NT2/D1 (cell line): ENCODE measurements around the gene SDK1.

ENCODE experiments used
- DNase-seq: peaks from one replicate; pipeline ENCODE4 v3.0.0-alpha.2; 2011; ENCODE audit warnings: low read depth, low spot score
- H3K27me3 ChIP-seq: 2 replicates; pipeline ENCODE4 v1.6.0; 2011; ENCODE audit warnings: mild to moderate bottlenecking; ENCODE audit not compliant: insufficient read length, insufficient read depth
- H3K36me3 ChIP-seq: 2 replicates; pipeline ENCODE4 v1.6.1; 2011; ENCODE audit warnings: mild to moderate bottlenecking, low read length, mixed read lengths; ENCODE audit not compliant: insufficient read depth, insufficient read length
- H3K4me1 ChIP-seq: 2 replicates; pipeline ENCODE4 v1.5.1; 2011; ENCODE audit not compliant: insufficient read depth, insufficient read length
- H3K4me3 ChIP-seq: 2 replicates; pipeline ENCODE4 v1.5.1; 2011; ENCODE audit warnings: low read depth; ENCODE audit not compliant: insufficient read length
- H3K9ac ChIP-seq: 2 replicates; pipeline ENCODE4 v1.6.0; 2011; ENCODE audit warnings: low read depth; ENCODE audit not compliant: insufficient read length
- H3K9me3 ChIP-seq: 2 replicates; pipeline ENCODE4 v1.5.1; 2011; ENCODE audit warnings: mild to moderate bottlenecking, low read length; ENCODE audit not compliant: insufficient read depth
- SUZ12 ChIP-seq: IDR thresholded peaks from 2 replicates; pipeline ENCODE4 v1.6.1; 2011; ENCODE audit not compliant: insufficient read length, insufficient read depth; ENCODE audit errors: extremely low read depth
- YY1 ChIP-seq: IDR thresholded peaks from 2 replicates; pipeline ENCODE4 v1.6.1; 2011; ENCODE audit not compliant: insufficient read length, insufficient read depth
- ZNF274 ChIP-seq: IDR thresholded peaks from 2 replicates; pipeline ENCODE4 v1.6.1; 2011; ENCODE audit warnings: mild to moderate bottlenecking, low read depth, low read length

SDK1 gene

DNA sequence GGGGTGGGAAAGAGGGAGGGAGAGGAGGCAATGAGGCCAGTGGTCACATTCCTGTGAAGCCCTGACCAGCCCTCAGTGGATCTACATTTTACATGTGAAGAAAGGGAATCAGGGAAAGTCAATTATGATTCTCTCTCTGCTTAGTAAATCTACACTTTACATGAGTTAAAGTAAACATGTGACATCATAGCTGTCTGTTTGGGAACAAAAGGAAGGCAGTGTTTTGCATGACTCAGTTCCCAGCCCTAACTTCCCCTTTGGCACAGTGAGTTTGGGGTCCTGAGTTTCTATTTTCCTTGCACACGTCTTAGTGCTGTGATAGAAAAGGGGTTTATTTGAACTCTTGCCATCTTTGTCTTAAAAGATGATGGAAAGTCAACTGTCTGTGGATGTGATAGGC lies 615.1 kb downstream of the SDK1 start:
- Histone ChIP-seq H3K36me3 (no peaks in the 10 kb centered on the region), H3K9ac (no peak overlapping the region), H3K4me1 (no peaks in the 10 kb centered on the region), H3K9me3 (peaks cover 6% of the 10 kb centered on the region; the same call in 1 of the 2 replicates), H3K4me3 (no peak overlapping the region), H3K27me3 (no peaks in the 10 kb centered on the region)
- no peak for TF ChIP-seq YY1
- TF ChIP-seq SUZ12: no peak
- no peak for TF ChIP-seq ZNF274
- peak; percentile 15 for DNase-seq

DNA sequence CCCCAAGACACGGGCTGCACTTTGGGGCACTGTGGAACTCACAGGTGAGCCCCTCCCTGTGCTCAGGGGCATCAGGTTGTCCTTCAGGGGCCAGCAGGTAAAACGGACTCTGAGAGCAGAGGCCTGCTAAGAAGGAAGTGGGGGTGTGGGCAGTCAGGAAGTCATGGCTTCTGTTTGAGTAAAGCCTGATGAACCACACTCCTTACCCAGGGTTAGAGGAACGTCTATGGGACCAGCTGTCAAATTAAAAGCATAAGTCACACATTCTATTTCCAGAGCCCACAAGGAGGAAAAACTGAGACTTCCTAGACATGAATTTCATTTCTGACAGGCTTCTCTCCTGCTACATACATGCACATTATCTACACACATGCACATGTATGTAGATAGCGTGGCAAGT lies 616.4 kb downstream of the SDK1 start:
- Histone ChIP-seq H3K4me1 (no peaks in the 10 kb centered on the region), H3K9ac (no peak overlapping the region), H3K4me3 (no peak overlapping the region), H3K36me3 (no peaks in the 10 kb centered on the region), H3K9me3 (no peaks in the 10 kb centered on the region), H3K27me3 (no peaks in the 10 kb centered on the region)
- TF ChIP-seq SUZ12 (no peak), ZNF274 (no peak), YY1 (no peak)
- no peak for DNase-seq

DNA sequence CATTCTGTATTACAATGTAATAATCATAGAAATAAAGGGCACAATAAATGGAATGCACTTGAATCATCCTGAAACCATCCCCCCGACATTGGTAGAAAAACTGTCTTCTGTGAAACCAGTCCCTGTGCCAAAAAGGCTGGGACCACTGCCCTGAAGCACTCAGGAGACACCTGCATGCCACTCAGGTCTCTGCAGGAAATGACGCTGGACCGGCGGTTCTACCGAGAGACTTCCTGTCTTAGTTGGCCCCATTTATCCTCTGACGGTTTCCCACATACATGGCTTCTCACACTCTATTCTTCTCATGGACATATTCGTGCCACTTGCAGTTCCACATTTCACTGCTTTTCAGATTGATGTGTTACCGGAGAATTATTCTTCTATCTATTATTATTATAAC lies 617.5 kb downstream of the SDK1 start:
- Histone ChIP-seq H3K4me1 (no peaks in the 10 kb centered on the region), H3K4me3 (no peak overlapping the region), H3K27me3 (no peaks in the 10 kb centered on the region), H3K9ac (no peak overlapping the region), H3K36me3 (no peaks in the 10 kb centered on the region), H3K9me3 (no peaks in the 10 kb centered on the region)
- no peak for TF ChIP-seq ZNF274
- TF ChIP-seq SUZ12: no peak
- no peak for TF ChIP-seq YY1
- DNase-seq: no peak

DNA sequence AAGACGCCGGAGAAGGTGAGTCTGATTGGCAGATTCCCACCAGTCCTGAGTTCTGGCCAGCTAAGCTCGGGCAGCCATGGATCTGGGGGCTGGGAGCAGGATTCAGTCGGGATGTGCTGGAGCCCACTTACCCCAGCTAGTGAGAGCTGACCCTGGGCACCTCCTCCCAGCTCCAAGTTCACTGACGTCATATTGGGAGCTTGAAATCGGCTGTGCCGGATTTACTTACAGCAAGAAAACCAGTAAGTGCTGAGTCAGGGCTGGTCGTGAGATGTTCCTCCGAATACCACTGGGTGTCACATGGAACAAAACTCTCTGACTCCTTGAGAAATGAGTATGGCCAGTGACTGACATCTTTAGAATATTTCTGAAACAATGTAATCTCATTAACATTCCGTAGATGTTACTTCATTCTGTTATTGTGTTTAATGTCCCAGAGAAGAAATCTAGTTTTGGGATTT lies 621.2 kb downstream of the SDK1 start:
- H3K4me1 ChIP-seq: peaks cover 5% of the 10 kb centered on the region
- DNase-seq: peak; percentile 73
- H3K9ac ChIP-seq: no peak overlapping the region
- H3K9me3 ChIP-seq: no peaks in the 10 kb centered on the region
- H3K36me3 ChIP-seq: no peaks in the 10 kb centered on the region
- TF ChIP-seq ZNF274 (no peak), SUZ12 (no peak), YY1 (no peak)
- no peaks in the 10 kb centered on the region for H3K27me3 ChIP-seq
- H3K4me3 ChIP-seq: no peak overlapping the region

DNA sequence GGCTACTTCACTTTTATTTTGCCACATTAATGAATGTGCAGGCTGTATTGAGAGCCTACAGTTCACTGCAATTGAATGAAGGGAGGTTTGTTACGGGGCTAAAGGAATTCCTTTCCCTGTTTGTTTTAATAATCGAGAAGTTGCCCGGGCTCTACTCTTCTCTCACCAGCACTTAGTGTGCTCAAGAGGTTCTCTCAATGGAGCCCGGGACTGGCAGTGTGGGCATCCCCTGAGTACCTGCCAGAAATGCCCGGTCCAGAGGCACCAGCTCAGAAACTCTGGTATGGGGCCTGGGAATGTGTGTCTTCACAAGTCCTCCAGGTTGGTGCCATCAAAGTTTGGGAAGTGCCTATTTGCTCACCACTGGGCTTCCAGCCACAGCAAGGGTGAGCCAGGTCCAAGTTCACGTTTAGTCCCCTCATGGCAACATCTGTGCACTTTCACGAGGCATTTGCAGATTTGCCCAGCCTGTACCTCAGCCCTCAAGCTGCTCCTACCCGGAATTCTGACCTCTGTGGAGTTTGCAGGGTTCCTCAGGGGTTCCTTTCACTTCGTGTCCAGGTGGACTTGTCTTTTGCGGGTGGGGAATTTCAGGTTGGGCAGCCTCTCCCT lies 622.4 kb downstream of the SDK1 start:
- DNase-seq: no peak
- no peak for TF ChIP-seq YY1
- no peak for TF ChIP-seq SUZ12
- TF ChIP-seq ZNF274: no peak
- no peaks in the 10 kb centered on the region for H3K9me3 ChIP-seq

DNA sequence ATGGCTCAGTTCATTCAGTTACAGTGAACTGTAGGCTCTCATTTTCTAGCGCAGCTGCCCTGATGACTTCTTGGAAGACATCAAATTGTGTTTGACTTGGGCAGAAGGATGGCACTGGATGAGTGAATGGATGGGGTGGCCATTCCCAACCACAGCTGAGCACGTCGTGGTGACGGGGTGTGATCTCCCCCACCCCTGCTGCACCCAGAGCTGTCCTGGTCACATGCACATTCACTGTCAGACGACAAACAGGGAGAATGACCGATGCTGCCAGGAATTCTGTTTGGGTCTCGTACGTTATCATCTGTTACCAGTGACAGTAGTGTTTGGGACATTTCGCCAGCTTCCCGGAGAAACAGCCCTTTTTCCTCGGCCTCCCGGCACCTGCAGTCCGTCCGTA lies 623.2 kb downstream of the SDK1 start:
- Histone ChIP-seq H3K36me3 (no peaks in the 10 kb centered on the region), H3K27me3 (no peaks in the 10 kb centered on the region), H3K4me3 (no peak overlapping the region), H3K4me1 (peaks cover 9% of the 10 kb centered on the region), H3K9me3 (no peaks in the 10 kb centered on the region), H3K9ac (no peak overlapping the region)
- no peak for DNase-seq
- no peak for TF ChIP-seq YY1
- TF ChIP-seq SUZ12: no peak
- TF ChIP-seq ZNF274: no peak

More for the DNA sequence above, 622.4 kb downstream of the SDK1 start:
- Histone ChIP-seq H3K27me3 (no peaks in the 10 kb centered on the region), H3K4me1 (peaks cover 9% of the 10 kb centered on the region), H3K4me3 (no peak overlapping the region), H3K9ac (no peak overlapping the region), H3K36me3 (no peaks in the 10 kb centered on the region)

DNA sequence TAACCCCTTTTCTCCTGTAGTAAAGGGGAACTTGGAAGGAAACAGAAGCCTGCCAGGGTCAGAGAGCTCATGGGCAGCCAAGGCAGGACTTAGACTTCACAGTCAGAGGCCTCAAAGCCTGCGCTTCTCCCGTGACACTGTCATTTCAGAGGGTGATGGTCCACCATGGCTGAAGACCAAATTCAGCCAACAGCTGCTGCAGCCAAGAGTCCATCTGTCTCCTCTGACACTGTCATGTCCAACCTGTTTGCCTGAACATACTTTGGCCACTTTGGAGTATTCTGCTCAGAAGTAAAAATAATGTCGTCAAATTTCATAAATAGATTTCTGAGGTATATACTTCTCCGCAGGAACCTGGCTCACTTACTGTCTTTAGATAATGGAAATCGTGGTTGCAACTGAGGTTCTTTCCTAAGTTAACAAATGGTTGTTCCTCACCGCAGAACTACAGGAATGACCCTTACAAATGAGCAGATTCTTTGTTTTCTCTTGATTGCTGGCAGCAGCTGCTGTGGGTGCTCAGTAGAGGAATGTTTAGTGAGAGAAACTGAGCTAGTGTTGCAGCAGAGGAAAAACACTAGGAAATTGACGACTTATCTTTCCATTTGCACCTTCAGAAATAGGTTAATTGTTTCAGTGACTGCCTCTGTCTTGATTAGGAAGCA lies 626.5 kb downstream of the SDK1 start:
- H3K27me3 ChIP-seq: no peaks in the 10 kb centered on the region
- peaks cover 9% of the 10 kb centered on the region for H3K4me1 ChIP-seq
- no peak overlapping the region for H3K4me3 ChIP-seq
- no peaks in the 10 kb centered on the region for H3K36me3 ChIP-seq
- H3K9me3 ChIP-seq: no peaks in the 10 kb centered on the region
- TF ChIP-seq SUZ12 (no peak), YY1 (no peak), ZNF274 (no peak)
- DNase-seq: peak; percentile 15
- H3K9ac ChIP-seq: no peak overlapping the region
